NCI-H2107 treated with DMSO at 0.1 percent for 48 hours (cell line): Measurements from ENCODE around the gene NFE2L3.
"Not testable (repeated sequence)": the region's sequence is repeated elsewhere in the genome, so short reads cannot be mapped to it uniquely, and the experiment has no call there.

Experiments used
- DNase-seq: peaks from one replicate; lab custom pipeline; 2025; ENCODE audit not compliant: unreplicated experiment; lab: John Stamatoyannopoulos, UW

NFE2L3 gene

GRCh38 chr7:26147030-26147429, 5.0 kb upstream of the NFE2L3 start:
- no peak for DNase-seq

- not testable (repeated sequence) for DNase-seq
These were observed 4.2 kb upstream of the NFE2L3 start for GRCh38 chr7:26147646-26148306.

- DNase-seq: not testable (repeated sequence)
These were observed 3.7 kb upstream of the NFE2L3 start for GRCh38 chr7:26148307-26148700.

GRCh38 chr7:26149391-26149977, 2.5 kb upstream of the NFE2L3 start:
- DNase-seq: no peak

- no peak for DNase-seq
These were observed 902 bp upstream of the NFE2L3 start for GRCh38 chr7:26151096-26151495.

GRCh38 chr7:26151650-26151952, 397 bp upstream of the NFE2L3 start:
- no peak for DNase-seq

- DNase-seq: not testable (repeated sequence)
These were observed 813 bp downstream of the NFE2L3 start for GRCh38 chr7:26152782-26153240.

- DNase-seq: no peak
These were observed 1.3 kb downstream of the NFE2L3 start for GRCh38 chr7:26153241-26153822.

GRCh38 chr7:26153823-26154783, 2.1 kb downstream of the NFE2L3 start:
- DNase-seq: no peak

GRCh38 chr7:26155531-26156375, 3.8 kb downstream of the NFE2L3 start:
- DNase-seq: peak; percentile 62

GRCh38 chr7:26156451-26157420, 4.7 kb downstream of the NFE2L3 start:
- peak; percentile 53 for DNase-seq

- DNase-seq: no peak
These were observed 5.6 kb downstream of the NFE2L3 start for GRCh38 chr7:26157520-26158105.

GRCh38 chr7:26159243-26159642, 7.2 kb downstream of the NFE2L3 start:
- DNase-seq: no peak

GRCh38 chr7:26160896-26161295, 8.9 kb downstream of the NFE2L3 start:
- no peak for DNase-seq

GRCh38 chr7:26162431-26162830, 10.4 kb downstream of the NFE2L3 start:
- no peak for DNase-seq

- not testable (repeated sequence) for DNase-seq
These were observed 11.8 kb downstream of the NFE2L3 start for GRCh38 chr7:26163804-26164203.

- DNase-seq: no peak
These were observed 14.1 kb downstream of the NFE2L3 start for GRCh38 chr7:26165950-26166683.

GRCh38 chr7:26166684-26167266, 14.8 kb downstream of the NFE2L3 start:
- DNase-seq: no peak
